Activated CD8-positive, alpha-beta memory T cell treated with anti-CD3 and anti-CD28 coated beads, Interleukin-2, amount 50 U/mL, for 1 hour (primary cell): ENCODE data around the gene ATG7.

Experiments
- DNase-seq: peaks from one replicate; pipeline ENCODE4 v3.0.0-alpha.2; 2020; ENCODE audit errors: extremely low read depth

The ATG7 gene, protein sequence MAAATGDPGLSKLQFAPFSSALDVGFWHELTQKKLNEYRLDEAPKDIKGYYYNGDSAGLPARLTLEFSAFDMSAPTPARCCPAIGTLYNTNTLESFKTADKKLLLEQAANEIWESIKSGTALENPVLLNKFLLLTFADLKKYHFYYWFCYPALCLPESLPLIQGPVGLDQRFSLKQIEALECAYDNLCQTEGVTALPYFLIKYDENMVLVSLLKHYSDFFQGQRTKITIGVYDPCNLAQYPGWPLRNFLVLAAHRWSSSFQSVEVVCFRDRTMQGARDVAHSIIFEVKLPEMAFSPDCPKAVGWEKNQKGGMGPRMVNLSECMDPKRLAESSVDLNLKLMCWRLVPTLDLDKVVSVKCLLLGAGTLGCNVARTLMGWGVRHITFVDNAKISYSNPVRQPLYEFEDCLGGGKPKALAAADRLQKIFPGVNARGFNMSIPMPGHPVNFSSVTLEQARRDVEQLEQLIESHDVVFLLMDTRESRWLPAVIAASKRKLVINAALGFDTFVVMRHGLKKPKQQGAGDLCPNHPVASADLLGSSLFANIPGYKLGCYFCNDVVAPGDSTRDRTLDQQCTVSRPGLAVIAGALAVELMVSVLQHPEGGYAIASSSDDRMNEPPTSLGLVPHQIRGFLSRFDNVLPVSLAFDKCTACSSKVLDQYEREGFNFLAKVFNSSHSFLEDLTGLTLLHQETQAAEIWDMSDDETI

DNA sequence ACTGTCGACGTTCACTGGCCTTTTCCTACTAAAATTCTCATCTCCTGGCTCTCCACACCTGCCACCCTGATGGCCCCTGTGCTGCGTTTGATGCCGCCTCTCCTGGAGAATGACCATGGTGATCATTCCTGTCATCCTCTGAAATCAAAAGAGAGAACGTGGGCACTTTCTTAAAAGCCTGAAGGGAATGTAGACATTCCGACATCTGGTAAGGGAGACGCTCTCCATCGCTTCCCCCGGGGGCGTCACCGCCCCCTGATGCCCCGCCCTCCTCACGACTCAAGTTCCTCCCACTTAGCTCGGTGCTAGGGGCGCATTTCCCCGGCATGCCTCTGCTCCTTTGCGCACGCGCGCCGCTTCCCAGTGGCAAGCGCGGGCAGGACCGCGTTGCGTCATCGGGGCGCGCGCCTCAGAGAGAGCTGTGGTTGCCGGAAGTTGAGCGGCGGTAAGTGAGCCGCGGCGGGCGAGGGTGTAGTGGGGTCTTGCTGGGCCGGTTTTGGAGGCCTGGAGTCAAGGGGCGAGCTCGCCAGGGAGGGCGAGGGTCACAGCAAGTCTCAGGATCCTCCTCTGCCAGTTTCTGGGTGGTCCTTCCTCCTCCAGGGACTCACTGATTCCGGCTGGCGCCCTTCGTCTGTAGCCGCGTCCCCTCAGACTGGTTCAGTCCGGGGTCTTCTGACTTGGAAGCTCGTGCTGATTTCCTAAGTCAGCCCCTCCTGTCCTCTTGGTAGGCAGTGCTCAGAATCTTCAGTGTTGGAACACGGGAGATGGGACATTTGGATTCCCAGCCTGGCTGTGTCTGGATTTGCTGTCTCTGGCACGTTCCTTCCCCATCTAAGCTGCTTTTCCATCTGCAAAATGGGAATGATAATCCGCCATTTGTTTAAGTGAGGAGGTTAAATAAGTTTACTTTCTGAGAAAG lies at the start of gene ATG7:
TSS of gene ATG7 (plus strand) at position 412 of the 919 bp plus-strand sequence. CDS start 26,299 bp downstream, outside the sequence.
- peak; percentile 89 for DNase-seq

DNA sequence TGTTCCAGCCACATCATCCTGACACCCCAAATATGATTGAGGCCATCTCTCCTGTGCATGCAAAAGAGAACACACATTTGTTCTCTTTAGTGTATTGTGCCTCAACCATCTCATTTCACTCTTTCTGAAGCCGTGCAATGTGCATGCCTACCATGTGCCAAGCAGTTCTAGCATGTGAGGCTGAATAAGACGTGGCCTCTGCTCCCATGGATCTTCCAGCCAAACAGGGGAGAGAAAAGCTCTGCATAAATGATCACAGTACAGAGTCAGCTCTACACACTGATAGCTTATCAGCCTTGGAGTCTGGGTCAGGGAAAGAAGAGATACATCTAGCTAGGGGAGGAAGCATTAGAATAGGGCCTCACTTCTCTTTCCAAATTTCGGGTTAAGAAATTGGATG lies 48.2 kb upstream of the ATG7 start:
- DNase-seq = no peak

DNA sequence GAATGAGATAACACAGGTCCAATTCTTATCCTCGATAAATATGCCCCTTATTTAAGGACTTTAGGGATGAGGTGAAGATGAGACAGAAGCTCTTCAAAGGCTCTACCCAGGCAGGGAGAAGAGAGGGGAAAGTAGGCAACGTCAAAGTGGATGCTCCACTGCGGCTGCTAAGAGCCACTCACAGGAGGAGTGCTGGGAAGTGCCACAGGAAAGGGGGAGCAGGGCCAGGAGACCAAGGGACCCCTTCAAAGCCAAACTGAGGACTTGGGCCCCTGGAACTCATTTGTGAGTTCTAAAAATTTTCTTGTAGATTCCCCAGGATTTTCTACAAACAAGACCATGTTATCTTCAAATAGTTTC lies 47.3 kb upstream of the ATG7 start:
- no peak for DNase-seq

DNA sequence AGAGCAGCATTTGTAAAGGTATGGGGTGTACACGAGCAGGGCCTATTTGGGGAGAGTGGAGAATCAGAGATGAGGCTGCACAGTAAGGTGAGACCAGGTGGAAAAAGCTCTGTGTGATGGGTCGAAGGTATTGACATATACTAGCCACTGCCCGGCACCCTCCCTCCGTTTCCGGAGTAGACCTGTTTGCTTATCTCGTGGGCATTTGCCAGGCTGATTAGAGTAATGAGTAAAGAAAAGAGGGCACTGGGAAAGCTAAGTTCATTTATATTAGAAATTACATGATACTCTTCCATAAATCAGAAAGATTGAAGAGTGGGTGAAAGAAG lies 46.2 kb upstream of the ATG7 start:
- DNase-seq = no peak

DNA sequence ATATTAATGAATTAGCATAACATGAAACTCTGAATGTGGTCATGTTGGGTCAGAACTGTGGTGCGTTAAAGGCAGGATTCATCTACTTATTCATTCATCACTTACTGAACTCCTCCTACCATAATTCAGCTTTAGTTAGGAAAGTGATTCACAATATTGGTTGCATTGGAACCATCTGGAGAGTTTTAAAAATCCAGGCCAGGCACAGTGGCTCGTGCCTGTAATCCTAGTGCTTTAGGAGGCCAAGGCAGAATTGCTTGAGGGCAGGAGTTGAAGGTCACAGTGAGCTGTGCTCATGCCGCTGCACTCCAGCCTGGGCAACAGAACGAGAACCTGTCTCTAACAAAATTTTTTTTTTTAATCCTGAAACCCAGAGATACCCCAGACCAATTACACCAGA lies 44.2 kb upstream of the ATG7 start:
- DNase-seq = no peak

DNA sequence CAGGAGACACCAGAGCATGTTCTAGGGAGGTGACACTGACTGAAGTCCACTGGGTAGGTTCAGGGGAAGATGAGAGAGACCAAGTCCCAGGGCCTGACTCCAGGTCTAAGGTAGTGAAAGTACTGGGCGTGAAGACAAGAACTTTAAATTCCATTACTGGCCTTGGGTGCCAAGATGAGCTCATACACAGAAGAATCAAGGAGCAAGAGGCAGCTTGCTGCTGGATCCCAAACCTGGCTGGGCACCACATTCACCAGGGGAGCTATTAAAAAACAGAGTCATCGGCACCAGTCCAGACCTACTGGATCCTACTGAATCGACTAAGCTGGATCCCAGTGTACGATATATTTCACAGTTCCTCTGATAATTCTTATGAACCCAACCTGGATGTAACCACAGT lies 42.1 kb upstream of the ATG7 start:
- no peak for DNase-seq

DNA sequence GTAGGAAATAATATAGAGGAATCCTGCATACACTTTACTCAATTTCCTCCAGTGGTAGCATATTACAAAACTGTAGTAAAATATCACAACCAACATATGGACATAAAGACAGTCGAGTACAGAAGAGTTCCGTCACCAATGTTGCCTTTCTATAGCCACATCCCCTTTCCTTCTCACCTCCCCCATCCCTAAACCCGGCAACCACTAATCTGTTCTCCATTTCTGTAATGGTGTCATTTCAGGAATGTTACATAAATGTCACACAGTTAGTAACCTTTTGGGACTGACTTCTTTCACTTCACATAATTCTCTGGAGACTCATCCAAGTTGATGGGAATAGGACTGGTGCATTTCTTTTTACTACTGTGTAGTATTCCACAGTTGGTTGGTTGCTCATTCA lies 41.4 kb upstream of the ATG7 start:
- DNase-seq = no peak

DNA sequence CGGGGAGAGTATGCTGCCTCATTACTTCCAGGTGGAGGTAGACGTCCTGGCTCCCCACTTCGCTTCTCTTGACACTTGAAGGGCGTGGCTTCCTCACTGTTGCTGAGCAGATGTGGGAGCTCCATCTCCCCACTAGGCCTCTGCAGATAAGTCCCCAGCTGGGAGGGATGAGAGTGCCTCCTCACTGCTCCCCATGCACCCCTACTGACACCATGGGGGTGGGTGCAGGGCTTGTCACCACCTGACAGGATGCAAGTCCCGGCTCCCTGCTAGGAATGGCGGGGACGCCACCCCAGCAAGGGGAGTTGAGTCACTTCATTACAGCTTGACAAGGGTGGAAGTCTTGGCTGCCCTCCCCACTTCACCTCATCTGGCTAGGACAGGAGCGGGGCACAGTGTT lies 36.8 kb upstream of the ATG7 start:
- DNase-seq = no peak

DNA sequence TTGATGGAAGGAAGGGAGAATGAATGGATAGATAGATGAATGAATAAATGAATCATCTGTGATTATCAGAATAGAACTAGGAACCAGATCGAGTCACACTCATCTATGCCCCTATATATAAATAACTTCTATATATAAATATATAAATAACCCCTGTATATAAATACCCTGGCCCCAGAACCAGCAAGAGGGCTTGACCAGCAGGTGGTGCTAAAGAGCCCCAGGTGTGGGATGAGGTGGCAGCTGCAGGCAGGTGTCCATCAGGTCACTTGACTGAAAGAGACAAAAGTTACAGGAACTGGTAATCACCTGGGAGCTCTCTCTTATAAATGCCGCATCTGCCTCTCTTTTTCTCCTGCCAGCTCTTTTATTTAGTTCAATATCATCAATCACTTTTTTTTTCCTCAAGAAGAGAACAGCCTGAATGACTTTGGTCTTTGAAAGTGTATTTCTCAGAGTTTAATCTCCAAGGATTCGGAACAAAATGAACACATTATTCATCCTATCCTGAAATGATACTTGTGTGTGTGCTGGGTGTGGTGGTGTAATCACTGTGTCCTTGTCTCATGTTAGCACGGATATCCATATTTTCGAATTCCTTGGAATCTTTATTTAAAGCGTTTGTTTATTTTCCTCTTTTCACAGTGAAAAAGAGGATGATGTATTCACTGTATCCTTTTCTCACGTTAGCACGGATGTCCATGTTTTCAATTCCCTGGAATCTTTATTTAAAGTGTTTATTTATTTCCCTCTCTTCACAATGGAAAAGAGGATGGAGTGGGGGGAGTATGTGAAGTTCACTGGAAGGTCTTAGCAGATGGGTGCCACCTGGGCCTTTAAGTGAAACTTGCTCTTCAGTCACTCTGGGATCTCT lies 35.4 kb upstream of the ATG7 start:
- DNase-seq = peak; percentile 45

DNA sequence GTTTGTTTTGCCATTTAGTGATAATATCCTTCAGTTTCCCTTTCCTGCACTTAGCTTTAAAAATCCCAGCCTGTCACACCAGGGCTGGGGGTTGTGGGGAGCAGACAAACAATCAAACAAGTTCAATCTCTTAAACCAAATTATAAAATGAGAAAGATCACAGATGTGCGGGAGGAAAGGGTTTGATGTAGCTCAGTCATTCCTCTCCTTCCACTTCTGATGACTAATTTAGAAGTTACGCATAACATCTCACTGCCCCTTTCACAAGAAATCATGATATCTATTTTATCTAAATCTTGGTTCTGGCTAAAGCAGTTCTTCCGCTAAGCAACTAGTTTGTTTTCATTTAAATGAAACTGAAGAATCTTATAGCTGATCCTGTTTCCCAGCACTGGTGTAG lies 34.1 kb upstream of the ATG7 start:
- DNase-seq = no peak

DNA sequence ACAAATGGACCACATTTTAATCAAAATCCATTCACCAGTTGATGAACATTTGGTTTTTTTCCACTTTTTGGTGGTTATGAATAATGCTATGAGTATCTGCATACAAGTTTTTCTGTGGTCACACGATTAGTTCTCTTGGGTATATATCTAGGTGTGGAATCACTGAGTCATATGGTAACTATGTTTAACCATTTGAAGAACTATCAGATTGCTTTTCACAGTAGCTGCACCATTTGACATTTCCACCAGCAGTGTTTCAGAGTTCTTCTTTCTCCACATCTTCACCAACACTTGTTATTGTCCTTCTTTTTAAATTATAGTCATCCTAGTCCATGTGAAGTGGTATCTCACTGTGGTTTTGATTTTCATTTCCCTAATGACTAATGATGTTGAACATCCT lies 33.3 kb upstream of the ATG7 start:
- no peak for DNase-seq

DNA sequence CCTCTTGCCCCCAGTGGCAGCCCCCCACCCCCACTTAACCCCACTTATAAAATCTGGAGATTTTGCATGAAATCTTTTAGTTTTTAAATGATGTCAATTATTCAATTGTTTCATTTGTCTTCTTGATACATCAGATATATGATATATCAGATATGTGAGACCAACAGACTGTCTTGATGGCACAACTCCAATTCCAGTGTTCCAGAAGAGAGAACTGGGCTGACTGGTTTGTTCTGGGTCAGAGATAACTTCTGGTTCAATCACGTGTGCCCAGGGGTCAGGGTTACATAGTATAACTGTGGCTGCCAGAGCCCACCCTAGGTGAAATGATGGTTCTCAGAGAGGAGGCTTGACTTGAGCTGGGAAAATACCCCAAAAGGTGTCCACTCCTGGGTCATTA lies 32.4 kb upstream of the ATG7 start:
- no peak for DNase-seq

DNA sequence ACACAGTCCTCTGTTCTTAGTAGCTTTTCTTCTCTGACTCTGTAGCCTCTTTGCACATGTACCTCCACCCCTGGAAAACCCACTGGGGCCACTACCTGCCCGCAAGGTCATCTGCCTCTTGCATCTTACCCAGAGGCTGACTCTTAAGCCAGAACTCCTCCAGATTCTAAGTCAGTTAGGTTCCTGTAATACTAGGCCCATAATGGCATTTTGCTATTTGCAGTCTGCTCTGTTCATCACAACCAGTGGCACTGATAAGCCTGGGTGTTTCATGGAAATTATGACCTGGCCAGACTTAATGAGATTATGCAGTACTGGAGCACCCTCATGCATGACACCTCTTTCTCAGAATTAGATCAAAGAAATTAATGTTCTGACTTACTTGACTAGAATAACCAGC lies 31.7 kb upstream of the ATG7 start:
- DNase-seq = no peak

DNA sequence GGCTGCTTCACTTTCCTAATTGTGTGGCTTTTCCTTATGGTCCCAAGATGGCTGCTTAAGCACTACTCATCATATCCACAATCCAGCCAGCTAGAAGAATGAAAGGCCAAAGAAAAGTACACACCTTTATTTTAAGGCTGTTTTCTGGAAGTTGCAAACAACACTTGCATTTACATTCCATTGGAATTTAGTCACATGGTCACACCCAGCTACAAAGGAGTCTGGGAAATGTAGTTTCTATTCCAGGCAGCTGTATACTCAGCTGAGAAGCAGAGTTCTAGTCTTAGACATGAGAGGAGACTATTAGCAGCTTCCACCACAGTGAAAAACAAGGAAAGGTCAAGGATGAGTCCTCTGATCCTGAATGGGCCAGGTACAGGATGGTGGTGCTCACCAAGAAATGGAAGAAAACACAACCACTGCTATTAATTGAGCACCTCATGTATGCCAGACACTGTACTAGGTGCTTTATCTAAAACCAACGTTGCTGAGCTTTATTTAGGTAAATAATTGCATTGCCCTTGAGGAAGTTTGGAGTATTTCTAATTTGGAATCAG lies 28.0 kb upstream of the ATG7 start:
- DNase-seq = no peak

DNA sequence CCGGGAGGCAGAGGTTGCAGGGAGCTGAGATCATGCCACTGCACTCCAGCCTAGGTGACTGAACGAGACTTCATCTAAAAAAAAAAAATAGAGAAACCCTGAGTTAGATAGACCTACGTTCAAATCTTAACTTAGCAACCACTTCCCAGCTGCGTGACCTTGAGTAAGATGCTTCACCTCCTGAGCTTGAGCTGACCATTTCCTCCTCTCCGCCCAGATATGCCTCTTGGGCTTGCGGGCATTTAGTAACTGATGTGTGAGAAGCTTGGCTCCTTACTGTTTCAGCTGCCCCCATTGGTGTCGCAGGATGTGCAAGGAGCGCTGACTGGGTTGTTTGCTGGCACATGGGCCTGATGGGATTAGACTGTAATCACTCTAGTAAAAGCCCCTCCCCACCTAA lies 26.9 kb upstream of the ATG7 start:
- DNase-seq = no peak

DNA sequence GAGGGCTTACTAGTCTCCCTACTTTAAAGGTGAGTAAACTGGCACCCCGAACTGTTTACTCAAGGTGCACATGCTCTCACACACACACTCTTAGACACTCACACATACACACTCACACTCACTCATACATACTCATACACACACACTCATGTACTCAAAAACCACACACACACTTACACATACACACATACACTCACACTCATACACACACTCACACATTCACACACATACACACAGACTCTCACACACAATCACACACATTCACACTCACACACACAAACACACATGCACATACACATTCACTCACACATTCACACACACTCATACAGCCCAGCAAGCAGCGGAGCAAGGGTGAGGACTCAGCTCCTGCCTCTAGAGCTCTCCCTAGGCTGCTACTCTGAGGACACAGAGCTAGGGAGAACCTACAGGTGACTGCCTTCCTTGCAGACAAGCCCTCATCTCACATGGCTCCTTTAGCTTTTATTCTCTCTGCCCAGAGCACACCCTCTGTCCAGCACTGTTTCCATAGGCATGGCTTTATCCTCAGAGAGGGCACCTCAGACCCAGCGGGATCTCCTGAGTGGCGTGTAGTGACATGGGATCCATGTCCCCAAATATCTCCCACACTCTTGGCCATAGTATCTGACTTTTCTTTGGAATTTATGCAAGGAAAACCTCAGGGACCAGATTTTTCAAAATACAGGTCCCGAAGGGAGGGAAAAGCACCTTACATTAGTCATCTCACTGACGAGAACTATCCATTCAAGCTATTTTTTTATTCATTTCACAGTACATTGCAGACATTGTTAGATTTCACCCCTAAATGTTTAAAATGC lies 26.2 kb upstream of the ATG7 start:
- DNase-seq = no peak

DNA sequence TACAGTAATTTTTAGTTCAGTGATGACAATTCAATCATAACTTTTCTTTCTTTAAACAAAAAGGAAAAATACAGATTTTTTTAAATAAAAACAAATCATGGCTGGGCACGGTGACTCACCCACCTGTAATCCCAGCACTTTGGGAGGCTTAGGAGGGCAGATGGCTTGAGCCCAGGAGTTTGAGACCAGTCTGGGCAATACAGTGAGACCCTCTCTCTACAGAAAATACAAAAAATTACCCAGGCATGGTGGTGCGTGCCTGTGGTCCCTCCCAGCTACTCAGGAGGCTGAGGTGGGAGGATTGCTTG lies 25.6 kb upstream of the ATG7 start:
- DNase-seq = no peak

DNA sequence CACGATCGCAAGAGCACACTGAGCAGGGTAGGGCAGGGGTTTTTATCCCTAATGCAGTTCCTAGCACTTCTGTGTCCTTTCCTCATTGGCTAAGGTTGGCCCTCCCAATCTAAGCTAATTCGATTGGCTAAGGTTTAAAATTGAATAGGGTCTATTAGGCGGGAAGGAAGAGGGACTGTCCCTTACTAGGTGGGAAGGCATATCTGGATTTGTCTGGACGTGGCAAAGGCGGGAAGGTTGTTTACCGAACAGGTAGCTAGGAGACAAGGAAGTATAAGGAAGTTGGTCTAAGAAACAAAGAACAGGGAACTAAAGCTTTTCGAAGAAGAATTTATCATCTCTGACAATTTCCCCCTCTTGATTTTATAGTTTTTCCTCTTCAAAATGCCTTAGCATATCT lies 24.8 kb upstream of the ATG7 start:
- no peak for DNase-seq

DNA sequence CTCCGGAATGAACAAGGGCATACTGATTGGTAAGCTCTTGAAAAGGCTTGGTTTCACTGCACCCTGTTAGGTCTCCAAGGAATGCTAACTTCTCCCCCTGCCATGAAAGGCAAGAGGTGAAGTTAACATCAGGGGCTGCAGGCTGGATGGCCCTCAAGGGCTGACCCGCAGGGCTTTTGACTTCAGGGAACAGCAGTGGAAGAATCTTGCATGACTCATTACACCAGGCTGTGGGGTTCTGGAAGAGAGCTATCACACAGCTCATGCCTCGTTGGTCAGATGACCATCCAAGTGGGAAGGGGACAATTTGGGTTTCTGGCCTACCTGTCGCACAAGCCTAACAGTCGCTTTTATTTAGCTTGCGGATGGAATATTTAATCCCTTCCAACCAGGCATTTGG lies 23.6 kb upstream of the ATG7 start:
- no peak for DNase-seq
